Ovary (tissue), 3 donors: ENCODE measurements around the gene HSPA1B.

Experiments
- CTCF ChIP-seq, 3 donors: fragments of 450-650 bp in 2 of 3; fragments of 200-600 bp in 1 of 3; IDR thresholded peaks; one replicate each; pipeline versions ENCODE4 v1.5.1 to v1.8.0; 2016 to 2022; ENCODE audit warnings: antibody characterized with exemption in 3 of 3, mild to moderate bottlenecking in 1 of 3
- EP300 ChIP-seq: sonication (generic); formaldehyde crosslinking; IDR thresholded peaks from one replicate; pipeline ENCODE4 v1.6.1; 2017; ENCODE audit warnings: antibody characterized with exemption
- POLR2A ChIP-seq: fragments of 450-650 bp; IDR thresholded peaks from one replicate; pipeline ENCODE4 v1.6.1; 2017; ENCODE audit warnings: antibody characterized with exemption, mild to moderate bottlenecking, moderate library complexity
- donor health status: DM: no; HTN: no; CAD: no.

- TF ChIP-seq POLR2A, result no peak
- TF ChIP-seq CTCF (IDR thresholded peaks at IDR 0.05), result no peak
- no peak for TF ChIP-seq EP300
Observed at GRCh38 chr6:31874084-31874670, 46.6 kb downstream of the HSPA1B start.
